Skeletal muscle tissue (tissue), 2 donors: Measurements from ENCODE around the gene GNG13. TPM values are rescaled to one million over a fixed set of nuclear protein-coding genes. Genes with fewer than 3 reads are reported as not detected.

Source experiments
- small RNA-seq: library from RNA; depleted of rRNA; stranded (forward); fragments of <200 nt; gene quantifications from one replicate; pipeline ENCODE3, GENCODE V24; 2014
- total RNA-seq: library from RNA; depleted of rRNA; stranded (reverse); fragments of >200 nt; gene quantifications from one replicate; pipeline ENCODE4 v1.2.3, GENCODE V29; 2014

The GNG13 gene
- total RNA-seq, 1 donor from 2014 or later = not detected

Small RNAs within 50 kb of the gene (small RNA-seq; reads per million reads assigned to genes)
- gene MIR662 = not detected

Other genes with a start within 250 kb of the GNG13 start
- not detected for gene PRR35, start 240.3 kb downstream of the GNG13 start, total RNA-seq
- gene NHLRC4, start 233.7 kb downstream of the GNG13 start, total RNA-seq = 1.6 TPM
- 11.0 TPM for gene PIGQ, start 230.8 kb downstream of the GNG13 start, total RNA-seq
- gene RAB40C, start 210.7 kb downstream of the GNG13 start, total RNA-seq = 5.7 TPM
- 0.52 TPM for gene WFIKKN1, start 169.7 kb downstream of the GNG13 start, total RNA-seq
- gene METTL26, start 164.4 kb downstream of the GNG13 start, total RNA-seq = 32.4 TPM
- gene MCRIP2, start 158.9 kb downstream of the GNG13 start, total RNA-seq = 20.4 TPM
- 6.3 TPM for gene WDR90, start 151.4 kb downstream of the GNG13 start, total RNA-seq
- gene RHOT2, start 132.6 kb downstream of the GNG13 start, total RNA-seq = 14.1 TPM
- under 0.01 TPM for gene RHBDL1, start 125.1 kb downstream of the GNG13 start, total RNA-seq
- gene STUB1, start 120.3 kb downstream of the GNG13 start, total RNA-seq = 87.7 TPM
- 13.0 TPM for gene JMJD8, start 116.4 kb downstream of the GNG13 start, total RNA-seq
- 2.1 TPM for gene WDR24, start 110.3 kb downstream of the GNG13 start, total RNA-seq
- gene FBXL16, start 94.9 kb downstream of the GNG13 start, total RNA-seq = not detected
- 18.3 TPM for gene METRN, start 85.6 kb downstream of the GNG13 start, total RNA-seq
- 12.0 TPM for gene ANTKMT, start 79.6 kb downstream of the GNG13 start, total RNA-seq
- gene CCDC78, start 74.3 kb downstream of the GNG13 start, total RNA-seq = not detected
- 1.0 TPM for gene HAGHL, start 73.6 kb downstream of the GNG13 start, total RNA-seq
- 43.3 TPM for gene CIAO3, start 59.7 kb downstream of the GNG13 start, total RNA-seq
- gene MSLN, start 40.0 kb downstream of the GNG13 start, total RNA-seq = 1.0 TPM
- 8.9 TPM for gene RPUSD1, start 12.4 kb downstream of the GNG13 start, total RNA-seq
- gene CHTF18, start 12.1 kb downstream of the GNG13 start, total RNA-seq = 4.2 TPM
- gene LMF1, start 170.2 kb upstream of the GNG13 start, total RNA-seq = 6.8 TPM
- gene SOX8, start 181.0 kb upstream of the GNG13 start, total RNA-seq = 26.1 TPM